ENCODE measurements around the gene PLXNC1.
"Not testable (repeated sequence)": the region's sequence is repeated elsewhere in the genome, so short reads cannot be mapped to it uniquely, and the experiment has no call there.

The PLXNC1 gene

DNA sequence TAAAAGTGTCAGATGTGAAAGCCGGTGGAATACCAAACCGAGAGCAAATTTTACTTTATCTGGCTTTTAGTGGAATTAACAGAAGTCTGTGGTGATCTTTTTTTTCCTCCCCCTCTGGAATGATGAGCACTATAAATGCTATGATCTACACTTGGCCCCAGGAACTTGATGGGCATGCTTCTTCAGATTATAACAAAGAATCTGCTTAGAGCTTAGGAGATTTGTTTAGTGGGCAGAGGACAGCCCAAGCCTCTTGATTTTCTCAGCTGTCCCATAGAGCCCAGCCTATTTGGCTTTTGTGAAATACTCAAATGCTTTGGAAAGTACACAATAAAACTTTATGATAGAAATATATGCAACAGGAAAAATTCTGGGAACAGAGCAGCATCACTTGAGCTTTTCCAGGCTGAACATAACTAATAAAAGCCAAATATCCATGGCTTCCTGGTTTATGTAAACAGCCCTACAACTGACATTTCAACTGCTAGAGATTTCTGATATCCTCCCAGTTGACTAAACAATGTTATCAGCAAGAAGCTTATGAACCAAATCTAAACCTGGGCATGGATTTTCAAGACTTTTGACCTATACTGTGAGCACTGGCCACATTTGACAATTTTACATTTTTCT lies 149.6 kb downstream of the PLXNC1 start:
- DNase-seq (ENCODE audit: low read depth): no peak

DNA sequence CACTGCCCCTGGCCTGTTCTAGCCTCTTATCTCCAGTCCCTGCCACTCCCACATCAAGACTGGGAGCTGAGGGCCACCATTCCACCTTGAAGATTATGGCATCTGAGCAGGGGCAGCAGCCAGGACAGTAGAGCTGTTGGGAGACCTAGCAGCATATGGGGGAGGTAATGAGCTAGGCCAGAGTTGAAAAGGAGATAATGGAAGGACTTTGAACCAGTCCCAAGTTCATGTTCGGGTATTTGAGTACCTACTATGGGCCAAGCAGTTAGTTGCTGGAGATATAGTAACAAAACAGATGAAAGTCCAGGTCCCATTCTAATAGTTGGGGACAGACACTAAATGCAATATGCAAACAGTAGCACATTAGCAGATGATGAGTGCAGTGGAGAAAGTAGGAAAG lies 151.5 kb downstream of the PLXNC1 start:
- DNase-seq (ENCODE audit: low read depth): no peak

DNA sequence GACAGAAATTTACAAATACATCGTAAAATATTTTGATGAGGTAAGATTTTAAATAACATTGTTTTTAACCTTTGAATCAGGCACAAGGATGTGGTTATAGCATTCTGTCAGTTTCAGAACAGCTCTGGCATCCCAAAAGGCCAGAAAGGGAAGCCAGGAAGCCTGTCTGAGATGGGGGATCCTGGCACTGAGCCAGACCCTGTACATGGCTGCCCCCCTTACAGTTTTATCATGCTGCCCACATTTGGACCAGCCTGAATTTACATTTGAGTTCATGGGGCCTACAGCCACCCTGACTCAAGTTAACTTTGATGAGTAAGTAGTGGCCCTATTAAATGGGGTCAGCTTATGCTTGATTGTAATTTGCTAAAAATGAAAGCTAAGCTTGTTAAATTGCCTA lies 155.6 kb downstream of the PLXNC1 start:
- DNase-seq (ENCODE audit: low read depth): no peak

- DNase-seq (ENCODE audit: low read depth): no peak
Measured at GRCh38 chr12:94304566-94305061, 156.2 kb downstream of the PLXNC1 start.

- DNase-seq (ENCODE audit: low read depth): peak; percentile 11
Measured at GRCh38 chr12:94305130-94305957, 157.0 kb downstream of the PLXNC1 start.

DNA sequence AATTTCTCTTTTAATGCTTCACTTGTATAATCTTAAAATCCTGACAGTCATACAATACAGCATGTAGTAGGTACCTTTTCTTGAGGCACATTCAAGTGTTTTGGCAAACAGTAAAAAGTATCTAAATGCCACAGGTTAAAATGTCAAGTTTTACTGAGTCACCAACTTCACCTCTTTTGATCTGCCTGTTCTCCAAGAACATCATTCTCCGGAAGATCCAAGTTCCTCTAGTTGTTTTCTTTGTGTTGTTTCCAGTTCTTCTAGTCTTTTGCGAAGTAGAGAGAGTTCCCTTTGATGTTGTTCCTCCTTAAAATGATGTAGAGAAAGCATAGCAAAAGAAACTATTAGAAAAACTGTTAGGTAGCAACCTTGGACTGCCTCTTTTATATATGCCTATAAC lies 160.2 kb downstream of the PLXNC1 start:
- DNase-seq (ENCODE audit: low read depth): no peak

DNA sequence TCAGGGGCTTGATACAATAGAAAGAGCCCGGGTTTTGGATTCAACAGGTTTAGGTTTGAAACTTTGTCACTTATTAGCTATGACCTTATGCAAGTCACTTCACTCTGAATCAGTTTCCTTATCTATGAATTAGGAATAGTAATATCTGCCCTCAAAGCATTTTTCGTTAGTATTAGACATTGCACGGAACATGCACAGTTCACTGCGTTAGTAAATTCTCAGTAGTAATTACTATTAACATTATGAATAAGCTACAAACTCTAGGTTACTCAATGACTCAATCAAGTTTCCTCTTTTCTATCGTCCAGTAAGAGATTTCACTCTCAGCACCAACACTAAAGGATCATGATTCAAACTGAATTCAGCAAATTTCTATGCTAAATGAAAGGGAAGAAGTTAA lies 161.0 kb downstream of the PLXNC1 start:
- no peak for DNase-seq (ENCODE audit: low read depth)

DNA sequence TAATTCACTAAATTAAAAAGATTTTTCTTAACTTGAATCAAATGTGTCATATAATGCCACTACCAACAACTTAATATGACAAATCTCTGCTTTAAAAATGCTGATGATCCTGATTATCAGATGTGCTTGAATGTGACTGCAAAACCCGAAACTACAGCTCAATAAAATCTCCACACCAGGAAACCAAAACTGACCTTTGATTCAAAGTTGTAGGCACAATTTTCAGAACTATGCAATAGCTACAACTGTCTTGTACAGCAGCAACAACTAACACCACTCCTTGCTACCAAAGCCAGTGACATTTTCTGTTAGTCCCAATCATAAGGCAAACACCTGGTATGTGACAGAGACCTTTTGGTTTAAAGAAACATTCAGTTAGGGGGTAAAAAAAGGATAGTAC lies 164.0 kb downstream of the PLXNC1 start:
- DNase-seq (ENCODE audit: low read depth): no peak

DNA sequence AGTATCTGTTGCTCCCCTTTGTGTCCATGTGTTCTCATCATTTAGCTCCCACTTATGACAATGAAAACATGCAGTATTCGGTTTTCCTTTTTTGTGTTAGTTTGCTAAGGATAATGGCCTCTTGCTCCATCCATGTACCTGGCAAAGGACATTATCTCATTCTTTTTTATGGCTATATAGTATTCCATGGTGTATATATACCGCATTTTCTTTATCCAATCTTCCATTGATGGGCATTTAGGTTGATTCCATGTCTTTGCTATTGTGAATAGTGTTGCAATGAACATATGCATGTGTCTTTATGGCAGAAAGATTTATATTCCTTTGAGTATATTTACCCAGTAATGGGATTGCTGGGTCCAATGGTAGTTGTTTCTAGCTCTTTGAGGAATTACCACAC lies 168.2 kb downstream of the PLXNC1 start:
- not testable (repeated sequence) for DNase-seq (ENCODE audit: low read depth)

GRCh38 chr12:94318181-94318580 lies 169.8 kb downstream of the PLXNC1 start:
- no peak for DNase-seq (ENCODE audit: low read depth)

GRCh38 chr12:94320109-94320508 lies 171.7 kb downstream of the PLXNC1 start:
- no peak for DNase-seq (ENCODE audit: low read depth)

DNA sequence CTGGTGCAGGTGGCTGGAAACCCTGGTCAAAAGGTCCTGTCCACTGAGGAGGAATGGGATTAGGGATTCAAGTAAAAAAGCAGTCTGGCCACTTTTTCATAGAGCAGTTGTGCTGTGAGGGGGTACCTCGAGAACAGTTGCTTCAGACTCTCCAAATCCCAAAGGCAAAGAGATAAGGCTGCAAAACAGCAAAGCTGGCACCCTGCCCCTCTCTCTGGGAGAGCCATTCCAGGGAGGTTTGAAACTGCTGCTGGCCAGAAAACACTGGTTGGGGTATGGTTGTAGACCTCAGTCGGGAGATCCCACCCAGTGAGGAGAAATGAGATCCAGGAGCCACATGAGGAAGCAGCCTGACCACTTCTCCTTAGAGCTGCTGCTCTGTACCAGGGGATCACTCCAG lies 174.0 kb downstream of the PLXNC1 start:
- DNase-seq (ENCODE audit: low read depth): no peak

GRCh38 chr12:94326234-94326633 lies 177.9 kb downstream of the PLXNC1 start:
- no peak for DNase-seq (ENCODE audit: low read depth)

- no peak for DNase-seq (ENCODE audit: low read depth)
Measured at GRCh38 chr12:94326727-94327126, 178.3 kb downstream of the PLXNC1 start.

DNA sequence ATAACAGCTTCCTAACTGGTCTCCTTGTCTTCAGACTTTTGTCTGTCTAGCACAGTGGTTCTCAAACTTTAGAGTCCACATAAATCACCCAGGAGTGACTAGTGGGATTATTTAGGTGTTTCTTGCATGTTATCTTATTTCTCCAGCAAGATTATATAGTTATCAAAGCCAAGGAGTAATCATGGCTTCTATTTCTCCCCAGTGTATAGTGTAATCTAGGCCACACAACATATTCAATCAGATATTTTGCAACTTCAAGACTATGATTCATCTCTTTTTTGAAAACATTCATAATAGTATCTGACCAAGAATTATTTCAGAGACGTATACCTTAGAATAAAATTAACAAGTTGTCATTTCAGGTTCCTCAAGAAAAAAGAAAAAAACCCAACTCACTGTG lies 179.4 kb downstream of the PLXNC1 start:
- no peak for DNase-seq (ENCODE audit: low read depth)

DNA sequence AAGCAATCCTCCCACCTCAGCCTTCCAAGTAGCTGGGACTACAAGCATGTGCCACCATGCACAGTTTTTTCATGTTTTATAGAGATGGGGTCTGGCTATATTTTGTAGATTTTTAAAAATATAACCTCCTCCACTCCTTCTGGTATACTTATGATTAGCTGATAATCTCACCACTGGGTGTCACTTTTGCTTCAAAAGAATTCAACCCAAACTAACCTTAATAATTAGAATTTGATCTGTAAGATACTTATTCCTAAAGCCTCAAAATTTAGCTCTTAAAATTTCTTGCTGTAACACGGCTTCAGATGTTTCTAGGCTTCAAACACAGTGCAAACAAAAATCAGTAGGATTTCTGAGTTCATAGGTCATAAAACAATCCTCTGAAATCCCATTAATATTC lies 181.0 kb downstream of the PLXNC1 start:
- no peak for DNase-seq (ENCODE audit: low read depth)

GRCh38 chr12:94333396-94333795 lies 185.0 kb downstream of the PLXNC1 start:
- no peak for DNase-seq (ENCODE audit: low read depth)

GRCh38 chr12:94336211-94336925 lies 188.0 kb downstream of the PLXNC1 start:
- no peak for DNase-seq (ENCODE audit: low read depth)

GRCh38 chr12:94338006-94338794 lies 189.8 kb downstream of the PLXNC1 start:
- DNase-seq (ENCODE audit: low read depth): no peak

- DNase-seq (ENCODE audit: low read depth): no peak
Measured at GRCh38 chr12:94340573-94340972, 192.2 kb downstream of the PLXNC1 start.

GRCh38 chr12:94353130-94353529 lies 204.8 kb downstream of the PLXNC1 start:
- no peak for DNase-seq (ENCODE audit: low read depth)

All from stimulated activated CD8-positive, alpha-beta memory T cell treated with anti-CD3 and anti-CD28 coated beads, Interleukin-7, amount 100 ng/mL, for 24 hours (primary cell).